ENCODE measurements around the gene SH3RF3. TPM values are rescaled to one million over a fixed set of nuclear protein-coding genes. Genes with fewer than 3 reads are reported as not detected.

The SH3RF3 gene
- total and polyA plus RNA-seq, 2 donors (not counting 1 experiment from before 2014, with no cell fraction given), result 8.3 to 10.1 TPM

GRCh38 chr2:109454765-109455394, 325.9 kb downstream of the SH3RF3 start:
- Histone ChIP-seq H3K9me3 (ENCODE audit: control insufficient read depth, insufficient read depth, low read depth, low read length) (no peaks in the 10 kb centered on the region), H3K36me3 (ENCODE audit: control insufficient read depth, insufficient read depth, low read length) (peaks cover 12% of the 10 kb centered on the region), H3K4me1 (ENCODE audit: control insufficient read depth, extremely low read depth, insufficient read depth, low read length) (no peaks in the 10 kb centered on the region), H3K27me3 (ENCODE audit: control insufficient read depth, insufficient read depth, low read length) (no peaks in the 10 kb centered on the region), H3K79me2 (ENCODE audit: control insufficient read depth, insufficient read depth, low read length) (no peaks in the 10 kb centered on the region), H4K20me1 (ENCODE audit: control insufficient read depth, extremely low read depth, insufficient read depth, low read length) (no peaks in the 10 kb centered on the region), H2AFZ (ENCODE audit: low read length) (no peak overlapping the region), H3K9ac (ENCODE audit: insufficient read depth, low read length) (no peak overlapping the region), H3K4me3 (replicated peaks in 1 of 4; ENCODE audit: control extremely low read depth in 1 of 4, insufficient read depth in 1 of 4, low read depth in 3 of 4, low read length in 4 of 4) (no peak overlapping the region), H3K4me2 (ENCODE audit: extremely low read depth, insufficient read depth, low read length) (no peak overlapping the region), H3K27ac (ENCODE audit: insufficient read depth, low read length) (no peak overlapping the region)
- no peak for TF ChIP-seq EZH2 (IDR thresholded peaks at IDR 0.05; ENCODE audit: low read length, missing control alignments)
- no peak for TF ChIP-seq CTCF (conservative IDR thresholded peaks at IDR 0.05 in 1 of 2, IDR thresholded peaks at IDR 0.05 in 1 of 2; ENCODE audit: low read depth in 1 of 2, low read length in 2 of 2)
- DNase-seq (ENCODE audit: low read depth in 2 of 2), result no peak

- H3K27me3 ChIP-seq (ENCODE audit: control insufficient read depth, insufficient read depth, low read length), result no peaks in the 10 kb centered on the region
- H3K9ac ChIP-seq (ENCODE audit: insufficient read depth, low read length), result no peak overlapping the region
- H3K4me2 ChIP-seq (ENCODE audit: extremely low read depth, insufficient read depth, low read length), result no peak overlapping the region
- H3K4me1 ChIP-seq (ENCODE audit: control insufficient read depth, extremely low read depth, insufficient read depth, low read length), result no peaks in the 10 kb centered on the region
- no peak for DNase-seq (ENCODE audit: low read depth in 2 of 2)
- H3K79me2 ChIP-seq (ENCODE audit: control insufficient read depth, insufficient read depth, low read length), result no peaks in the 10 kb centered on the region
- H4K20me1 ChIP-seq (ENCODE audit: control insufficient read depth, extremely low read depth, insufficient read depth, low read length), result no peaks in the 10 kb centered on the region
- peaks cover 10% of the 10 kb centered on the region for H3K36me3 ChIP-seq (ENCODE audit: control insufficient read depth, insufficient read depth, low read length)
- no peak overlapping the region for H3K27ac ChIP-seq (ENCODE audit: insufficient read depth, low read length)
- H3K4me3 ChIP-seq (replicated peaks in 1 of 4; ENCODE audit: control extremely low read depth in 1 of 4, insufficient read depth in 1 of 4, low read depth in 3 of 4, low read length in 4 of 4), result no peak overlapping the region
- TF ChIP-seq EZH2 (IDR thresholded peaks at IDR 0.05; ENCODE audit: low read length, missing control alignments), result no peak
- no peak for TF ChIP-seq CTCF (conservative IDR thresholded peaks at IDR 0.05 in 1 of 2, IDR thresholded peaks at IDR 0.05 in 1 of 2; ENCODE audit: low read depth in 1 of 2, low read length in 2 of 2)
- H3K9me3 ChIP-seq (ENCODE audit: control insufficient read depth, insufficient read depth, low read depth, low read length), result no peaks in the 10 kb centered on the region
- H2AFZ ChIP-seq (ENCODE audit: low read length), result no peak overlapping the region
Observed at GRCh38 chr2:109455731-109456691, 327.0 kb downstream of the SH3RF3 start.

- DNase-seq (ENCODE audit: low read depth in 2 of 2), result no peak
- no peak overlapping the region for H3K27ac ChIP-seq (ENCODE audit: insufficient read depth, low read length)
- H3K4me3 ChIP-seq (replicated peaks in 1 of 4; ENCODE audit: control extremely low read depth in 1 of 4, insufficient read depth in 1 of 4, low read depth in 3 of 4, low read length in 4 of 4), result no peak overlapping the region
- no peak overlapping the region for H2AFZ ChIP-seq (ENCODE audit: low read length)
- no peaks in the 10 kb centered on the region for H4K20me1 ChIP-seq (ENCODE audit: control insufficient read depth, extremely low read depth, insufficient read depth, low read length)
- no peaks in the 10 kb centered on the region for H3K27me3 ChIP-seq (ENCODE audit: control insufficient read depth, insufficient read depth, low read length)
- no peak for TF ChIP-seq EZH2 (IDR thresholded peaks at IDR 0.05; ENCODE audit: low read length, missing control alignments)
- TF ChIP-seq CTCF (conservative IDR thresholded peaks at IDR 0.05 in 1 of 2, IDR thresholded peaks at IDR 0.05 in 1 of 2; ENCODE audit: low read depth in 1 of 2, low read length in 2 of 2), result no peak
- no peaks in the 10 kb centered on the region for H3K4me1 ChIP-seq (ENCODE audit: control insufficient read depth, extremely low read depth, insufficient read depth, low read length)
- H3K36me3 ChIP-seq (ENCODE audit: control insufficient read depth, insufficient read depth, low read length), result peaks cover 9% of the 10 kb centered on the region
- no peak overlapping the region for H3K9ac ChIP-seq (ENCODE audit: insufficient read depth, low read length)
- H3K9me3 ChIP-seq (ENCODE audit: control insufficient read depth, insufficient read depth, low read depth, low read length), result no peaks in the 10 kb centered on the region
- H3K79me2 ChIP-seq (ENCODE audit: control insufficient read depth, insufficient read depth, low read length), result no peaks in the 10 kb centered on the region
- H3K4me2 ChIP-seq (ENCODE audit: extremely low read depth, insufficient read depth, low read length), result no peak overlapping the region
Observed at GRCh38 chr2:109456776-109457175, 327.8 kb downstream of the SH3RF3 start.

All from fibroblast of lung (primary cell).